HG03457 (cell line): ENCODE results near the gene KCNK4.

Experiments used
- ATAC-seq: cut with Tn5 transposase; IDR thresholded peaks from one replicate; pipeline ENCODE4 v1.9.1; 2021; ENCODE audit warnings: moderate number of reproducible peaks; ENCODE audit not compliant: unreplicated experiment

KCNK4 gene

GRCh38 chr11:64253043-64253442 is 38.1 kb upstream of the KCNK4 start:
- no peak for ATAC-seq

- no peak for ATAC-seq
Measured at GRCh38 chr11:64253481-64253880, 37.6 kb upstream of the KCNK4 start.

- no peak for ATAC-seq
Measured at GRCh38 chr11:64254326-64254725, 36.8 kb upstream of the KCNK4 start.

GRCh38 chr11:64255135-64256128 is 35.7 kb upstream of the KCNK4 start:
- no peak for ATAC-seq

DNA sequence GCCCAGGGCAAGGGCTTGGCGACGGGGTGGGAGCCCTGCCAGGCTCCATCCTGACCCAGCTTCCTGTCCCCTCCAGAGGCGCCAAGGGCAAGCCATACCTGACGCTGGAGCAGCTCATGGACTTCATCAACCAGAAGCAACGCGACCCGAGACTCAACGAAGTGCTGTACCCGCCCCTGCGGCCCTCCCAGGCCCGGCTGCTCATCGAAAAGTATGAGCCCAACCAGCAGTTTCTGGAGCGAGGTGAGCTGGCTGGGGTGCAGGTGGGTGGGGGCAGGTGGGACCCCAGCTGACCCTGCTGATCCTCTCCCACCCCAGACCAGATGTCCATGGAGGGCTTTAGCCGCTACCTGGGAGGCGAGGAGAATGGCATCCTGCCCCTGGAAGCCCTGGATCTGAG is 34.8 kb upstream of the KCNK4 start:
- ATAC-seq, result no peak

- ATAC-seq, result no peak
Measured at GRCh38 chr11:64258356-64258755, 32.7 kb upstream of the KCNK4 start.

DNA sequence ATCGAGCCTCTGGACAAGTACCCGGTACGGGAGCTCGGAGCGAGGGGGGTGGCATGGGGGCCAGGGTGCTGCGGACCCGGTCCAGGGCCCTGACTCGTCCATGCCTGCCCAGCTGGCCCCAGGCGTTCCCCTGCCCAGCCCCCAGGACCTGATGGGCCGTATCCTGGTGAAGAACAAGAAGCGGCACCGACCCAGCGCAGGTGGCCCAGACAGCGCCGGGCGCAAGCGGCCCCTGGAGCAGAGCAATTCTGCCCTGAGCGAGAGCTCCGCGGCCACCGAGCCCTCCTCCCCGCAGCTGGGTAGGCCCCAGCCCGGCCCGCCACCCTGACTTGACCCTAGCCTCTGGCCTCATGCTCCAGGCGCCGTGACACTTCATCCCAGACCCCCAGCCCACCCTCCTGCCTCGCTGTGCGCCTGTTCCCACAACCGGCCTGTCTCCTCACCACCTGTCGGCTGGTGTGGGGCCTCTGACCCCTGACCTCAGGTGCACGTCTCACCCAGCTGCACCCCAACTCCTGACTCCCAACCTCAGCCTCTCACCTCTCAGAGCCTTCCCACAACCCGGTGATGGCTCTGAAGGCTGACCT is 32.1 kb upstream of the KCNK4 start:
- no peak for ATAC-seq

DNA sequence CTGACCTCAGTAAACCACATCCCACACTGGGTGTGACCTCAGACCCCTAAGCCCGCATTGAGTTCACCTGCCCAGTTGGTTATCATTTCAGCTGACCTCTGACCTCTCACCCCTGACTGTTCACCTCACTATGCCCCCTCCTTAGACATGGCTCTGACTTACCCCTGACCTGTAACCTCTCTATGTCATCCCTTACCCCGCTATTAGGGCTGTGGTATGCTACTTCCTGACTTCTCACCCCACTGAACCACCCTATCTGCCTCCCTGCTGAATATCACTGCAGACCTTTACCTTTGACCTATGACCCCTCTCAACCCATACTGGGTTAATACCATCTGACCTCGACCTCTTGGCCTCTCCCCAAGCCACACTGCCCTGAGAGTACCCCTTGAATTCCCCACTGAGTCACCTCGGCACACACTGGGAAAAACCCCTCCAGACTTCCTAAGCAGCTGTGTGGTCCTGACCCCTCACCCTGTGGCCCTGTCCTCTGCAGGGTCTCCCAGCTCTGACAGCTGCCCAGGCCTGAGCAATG is 31.5 kb upstream of the KCNK4 start:
- ATAC-seq, result no peak

DNA sequence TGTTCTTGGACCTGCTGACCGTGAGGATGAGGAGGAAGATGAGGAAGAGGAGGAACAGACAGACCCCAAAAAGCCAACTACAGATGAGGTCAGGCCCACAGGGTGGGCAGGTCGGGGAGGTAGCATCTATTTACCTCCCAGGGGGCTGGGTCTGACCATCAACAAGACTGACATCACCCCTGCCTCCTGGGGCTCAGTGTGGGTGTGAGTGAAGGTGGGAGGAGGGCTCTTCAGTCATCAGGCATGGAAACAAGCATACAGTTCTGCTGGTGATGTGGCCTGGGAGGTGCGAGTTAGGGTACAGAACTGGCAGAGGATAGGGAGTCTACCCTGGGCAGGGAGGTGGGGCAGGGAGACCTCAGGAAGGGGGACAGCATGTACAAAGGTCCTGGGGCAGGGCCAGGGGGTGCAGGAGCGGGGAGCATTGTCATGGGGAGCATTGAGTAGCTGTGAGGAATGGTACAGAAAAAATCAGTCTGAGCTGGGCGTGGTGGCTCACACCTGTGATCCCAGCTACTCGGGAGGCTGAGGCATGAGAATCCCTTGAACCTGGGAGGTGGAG is 30.9 kb upstream of the KCNK4 start:
- no peak for ATAC-seq

- ATAC-seq, result no peak
Measured at GRCh38 chr11:64261556-64262080, 29.5 kb upstream of the KCNK4 start.

DNA sequence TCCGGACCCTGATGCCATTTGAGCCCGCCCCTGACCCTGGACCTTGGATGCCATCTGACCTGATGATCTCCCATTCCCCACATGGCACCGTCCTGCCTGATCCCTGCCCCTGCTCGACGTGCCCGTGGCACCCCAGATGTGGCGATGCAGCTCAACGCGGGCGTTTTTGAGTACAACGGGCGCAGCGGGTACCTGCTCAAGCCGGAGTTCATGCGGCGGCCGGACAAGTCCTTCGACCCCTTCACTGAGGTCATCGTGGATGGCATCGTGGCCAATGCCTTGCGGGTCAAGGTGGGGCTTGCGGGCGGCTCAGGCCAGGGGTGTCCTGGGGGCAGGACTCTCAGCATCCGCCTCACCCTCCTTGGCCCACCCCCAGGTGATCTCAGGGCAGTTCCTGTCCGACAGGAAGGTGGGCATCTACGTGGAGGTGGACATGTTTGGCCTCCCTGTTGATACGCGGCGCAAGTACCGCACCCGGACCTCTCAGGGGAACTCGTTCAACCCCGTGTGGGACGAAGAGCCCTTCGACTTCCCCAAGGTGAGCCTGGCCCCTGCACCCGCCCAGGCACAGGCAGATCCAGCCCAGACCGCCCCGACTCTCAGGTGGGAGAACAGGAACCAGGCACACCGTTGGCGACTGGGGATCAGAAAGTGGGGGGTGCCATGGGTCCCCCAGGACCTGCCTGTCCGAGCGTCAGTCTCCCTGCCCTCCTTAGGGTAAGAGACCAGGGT is 28.7 kb upstream of the KCNK4 start:
- ATAC-seq, result no peak

DNA sequence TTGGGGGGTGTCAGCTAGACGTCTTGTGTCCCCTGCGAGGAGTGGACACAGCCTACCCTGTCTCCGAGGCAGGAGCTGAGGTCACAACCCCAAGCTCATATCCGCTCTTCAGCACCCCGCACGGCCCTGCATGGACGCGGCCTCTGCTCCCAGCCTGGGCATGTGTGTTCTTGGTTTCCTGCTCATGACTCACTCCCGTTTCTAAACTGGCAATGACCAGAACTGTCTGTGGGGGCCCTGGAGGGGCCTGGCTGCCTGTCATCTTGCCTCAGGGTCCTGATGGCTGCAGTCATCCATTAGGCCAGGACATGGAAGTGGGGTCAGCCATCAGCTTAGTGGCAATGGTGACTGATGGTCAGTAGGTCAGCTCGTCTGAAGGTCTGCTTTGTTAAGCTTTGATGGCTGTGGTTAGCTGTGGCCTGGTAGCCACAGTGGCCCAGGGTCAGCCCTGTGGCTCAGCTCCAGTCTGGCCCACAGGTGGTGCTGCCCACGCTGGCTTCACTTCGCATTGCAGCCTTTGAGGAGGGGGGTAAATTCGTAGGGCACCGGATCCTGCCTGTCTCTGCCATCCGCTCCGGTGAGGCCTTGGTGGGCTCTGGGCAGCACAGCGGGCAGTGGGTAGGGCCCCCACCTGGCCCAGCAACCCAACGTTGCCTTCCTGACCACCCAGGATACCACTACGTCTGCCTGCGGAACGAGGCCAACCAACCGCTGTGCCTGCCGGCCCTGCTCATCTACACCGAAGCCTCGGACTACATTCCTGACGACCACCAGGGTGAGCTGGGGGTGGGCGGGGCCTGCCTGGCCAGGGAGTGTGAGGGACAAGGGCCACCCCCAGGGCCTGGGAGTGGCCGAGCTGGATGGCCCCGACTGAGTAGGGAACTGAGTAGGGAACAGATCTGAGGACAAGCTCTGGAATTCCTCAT is 27.8 kb upstream of the KCNK4 start:
- ATAC-seq, result no peak

DNA sequence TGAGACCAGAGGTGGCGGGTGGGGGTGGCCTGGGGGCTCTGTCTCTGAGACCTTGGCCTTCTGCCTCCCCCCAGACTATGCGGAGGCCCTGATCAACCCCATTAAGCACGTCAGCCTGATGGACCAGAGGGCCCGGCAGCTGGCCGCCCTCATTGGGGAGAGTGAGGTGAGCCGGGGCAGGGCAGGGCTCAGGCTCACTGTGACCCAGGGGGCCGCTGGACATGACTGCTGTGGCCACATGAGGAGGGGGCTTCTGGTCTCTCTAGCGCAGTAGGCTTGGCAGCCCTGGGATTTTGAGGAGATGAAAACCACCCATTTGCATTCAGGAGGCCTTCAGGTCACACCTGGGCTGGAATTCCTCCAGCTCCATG is 27.2 kb upstream of the KCNK4 start:
- ATAC-seq, result no peak

- ATAC-seq, result no peak
Measured at GRCh38 chr11:64264371-64264852, 26.7 kb upstream of the KCNK4 start.

DNA sequence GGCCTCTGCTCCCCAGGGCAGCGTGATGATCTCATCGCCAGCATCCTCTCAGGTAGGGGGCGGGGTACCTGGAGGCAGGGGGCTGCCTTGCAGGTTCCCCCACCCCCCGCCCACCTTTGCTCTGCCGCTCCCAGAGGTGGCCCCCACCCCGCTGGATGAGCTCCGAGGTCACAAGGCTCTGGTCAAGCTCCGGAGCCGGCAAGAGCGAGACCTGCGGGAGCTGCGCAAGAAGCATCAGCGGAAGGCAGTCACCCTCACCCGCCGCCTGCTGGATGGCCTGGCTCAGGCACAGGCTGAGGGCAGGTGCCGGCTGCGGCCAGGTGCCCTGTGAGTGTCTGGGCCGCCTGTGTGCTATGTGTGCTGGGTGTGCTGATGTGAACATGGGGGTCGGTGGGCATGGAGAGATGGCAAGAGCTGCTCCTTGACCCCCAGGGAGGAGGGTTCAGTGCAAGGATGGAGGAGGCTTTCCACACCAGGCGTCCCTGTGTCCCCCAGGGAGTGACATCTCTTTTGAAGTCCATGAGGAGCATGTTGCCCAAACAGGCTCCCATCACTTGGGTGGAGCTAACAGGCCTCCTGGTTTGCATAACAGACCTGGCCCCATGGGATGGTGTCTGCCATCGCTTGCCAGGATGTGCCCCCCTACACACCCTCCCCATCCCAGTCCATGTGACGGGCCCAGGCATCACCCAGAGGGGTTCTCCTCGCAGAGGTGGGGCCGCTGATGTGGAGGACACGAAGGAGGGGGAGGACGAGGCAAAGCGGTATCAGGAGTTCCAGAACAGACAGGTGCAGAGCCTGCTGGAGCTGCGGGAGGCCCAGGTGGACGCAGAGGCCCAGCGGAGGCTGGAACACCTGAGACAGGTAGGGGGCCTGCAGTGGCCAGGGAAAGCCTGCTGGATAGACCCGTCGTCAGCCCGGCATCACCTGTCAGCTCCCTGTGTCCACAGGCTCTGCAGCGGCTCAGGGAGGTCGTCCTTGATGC is 25.6 kb upstream of the KCNK4 start:
- ATAC-seq, result no peak

- no peak for ATAC-seq
Measured at GRCh38 chr11:64266339-64266738, 24.8 kb upstream of the KCNK4 start.

GRCh38 chr11:64267207-64267945 is 23.7 kb upstream of the KCNK4 start:
- no peak for ATAC-seq
